HG03045 (cell line): ENCODE results near the gene ZSWIM3.

ENCODE experiments used
- ATAC-seq: cut with Tn5 transposase; IDR thresholded peaks from one replicate; pipeline ENCODE4 v1.9.1; 2021; ENCODE audit warnings: mild to moderate bottlenecking, moderate library complexity; ENCODE audit not compliant: unreplicated experiment

ZSWIM3 gene

DNA sequence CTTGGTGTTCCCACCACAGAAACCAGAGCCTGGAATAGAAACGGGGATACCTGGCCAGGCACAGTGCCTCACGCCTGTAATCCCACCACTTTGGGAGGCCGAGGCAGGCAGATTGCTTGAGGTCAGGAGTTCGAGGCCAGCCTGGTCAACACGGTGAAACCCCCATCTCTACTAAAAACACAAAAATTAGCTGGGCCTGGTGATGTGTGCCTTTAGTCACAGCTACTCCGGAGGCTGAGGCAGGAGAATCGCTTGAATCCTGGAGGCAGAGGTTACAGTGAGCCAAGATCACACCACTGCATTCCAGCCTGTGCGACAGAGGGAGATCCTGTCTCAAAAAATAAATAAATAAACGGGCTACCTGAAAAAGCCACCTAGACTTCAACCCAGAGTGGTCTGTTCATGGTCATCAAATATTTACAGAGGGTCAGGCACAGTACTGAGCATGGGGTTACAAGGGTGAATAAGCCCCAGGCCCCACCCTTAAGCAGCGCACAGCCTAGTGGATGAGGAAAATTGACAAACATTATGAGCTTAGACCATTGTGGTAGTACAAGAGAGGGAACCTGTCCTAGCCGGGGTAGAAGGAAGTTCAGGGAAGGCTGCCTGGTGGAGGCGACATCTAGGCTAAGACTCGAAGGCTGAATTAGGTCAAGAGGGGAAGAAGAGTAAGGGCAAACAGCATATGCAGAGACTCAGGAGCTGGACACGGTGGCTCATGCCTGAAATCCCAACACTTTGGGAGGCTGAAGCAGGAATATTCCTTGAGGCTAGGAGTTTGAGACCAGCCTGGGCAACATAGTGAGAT lies 69.9 kb downstream of the ZSWIM3 start:
- ATAC-seq: no peak
